Caco-2 (cell line): ENCODE measurements around the gene KIAA2012. TPM values are rescaled to one million over a fixed set of nuclear protein-coding genes. Genes with fewer than 3 reads are reported as not detected.

Experiments
- BruUV-seq: library from RNA; stranded (reverse); fragments of 400-500 nt; replicated peaks from 2 replicates; lab custom pipeline; 2021; lab: Mats Ljungman, UMichigan
- CTCF ChIA-PET: fragments of 300-600 bp; sonication (Branson Sonifier 250); formaldehyde crosslinking; loops from one replicate; lab custom pipeline; 2022; ENCODE audit warnings: antibody characterized with exemption; lab: Charles Lee
- POLR2A ChIA-PET: fragments of 300-600 bp; sonication (Branson Sonifier 250); formaldehyde crosslinking; loops from one replicate; lab custom pipeline; 2022; ENCODE audit warnings: antibody characterized with exemption; lab: Charles Lee
- DNase-seq, 2 experiments: peaks; one replicate each; pipeline versions ENCODE4 v3.0.0 to v3.0.0-alpha.2; 2020 to 2022
- H3K27me3 ChIP-seq: replicated peaks from 2 replicates; pipeline ENCODE4 v1.6.0; 2011; ENCODE audit warnings: low read length; ENCODE audit not compliant: control insufficient read depth, insufficient read depth
- H3K36me3 ChIP-seq: 2 replicates; pipeline ENCODE4 v1.5.1; 2011; ENCODE audit warnings: low read length; ENCODE audit not compliant: control insufficient read depth, insufficient read depth
- H3K4me1 ChIP-seq: fragments of 250-450 bp; sonication (Bioruptor Pico); 2 replicates; pipeline ENCODE4 v1.5.1; 2020; ENCODE audit warnings: mild to moderate bottlenecking
- H3K4me3 ChIP-seq: 2 replicates; pipeline ENCODE4 v1.5.1; 2011; ENCODE audit warnings: low read depth, mild to moderate bottlenecking, control low read depth, low read length
- H3K9me3 ChIP-seq: fragments of 250-450 bp; sonication (Bioruptor Pico); 2 replicates; pipeline ENCODE4 v1.5.1; 2020; ENCODE audit warnings: mild to moderate bottlenecking, moderate library complexity
- H3K27ac Mint-ChIP-seq: one replicate; pipeline ENCODE4 v1.8.0; 2022; ENCODE audit warnings: mixed read lengths; ENCODE audit not compliant: unreplicated experiment
- H3K27me3 Mint-ChIP-seq: one replicate; pipeline ENCODE4 v1.8.0; 2022; ENCODE audit warnings: mixed read lengths; ENCODE audit not compliant: insufficient read depth, unreplicated experiment
- H3K36me3 Mint-ChIP-seq: one replicate; pipeline ENCODE4 v1.8.0; 2022; ENCODE audit warnings: mild to moderate bottlenecking, mixed read lengths; ENCODE audit not compliant: insufficient read depth, unreplicated experiment
- H3K4me1 Mint-ChIP-seq: one replicate; pipeline ENCODE4 v1.8.0; 2022; ENCODE audit warnings: low read depth, mixed read lengths; ENCODE audit not compliant: unreplicated experiment
- H3K4me3 Mint-ChIP-seq: one replicate; pipeline ENCODE4 v1.8.0; 2022; ENCODE audit warnings: mild to moderate bottlenecking, moderate library complexity, mixed read lengths; ENCODE audit not compliant: unreplicated experiment
- H3K9me3 Mint-ChIP-seq: one replicate; pipeline ENCODE4 v1.8.0; 2022; ENCODE audit warnings: mixed read lengths; ENCODE audit not compliant: unreplicated experiment
- CTCF ChIP-seq, 2 experiments: fragments of 200-600 bp in 1 of 2; IDR thresholded peaks; 1 replicate in 1 of 2; 2 replicates in 1 of 2; pipeline versions ENCODE4 v1.5.1 to v1.8.0; 2011 to 2022; ENCODE audit warnings: antibody characterized with exemption in 1 of 2, control low read depth in 1 of 2, inconsistent platforms in 1 of 2, low read depth in 1 of 2, low read length in 1 of 2, mild to moderate bottlenecking in 1 of 2, moderate library complexity in 1 of 2; ENCODE audit not compliant: insufficient read depth in 1 of 2, severe bottlenecking in 1 of 2, unreplicated experiment in 1 of 2
- intact Hi-C: fragments of 100-400 bp; cut with micrococcal nuclease; formaldehyde crosslinking; loops from one replicate; pipeline ENCODE4 v1.10.0; 2022; ENCODE audit not compliant: unreplicated experiment
- total RNA-seq: library from RNA; stranded (reverse); gene quantifications from 2 replicates; pipeline ENCODE4 v1.2.3, GENCODE V29; 2022

The KIAA2012 gene
- total RNA-seq, 1 experiment from 2014 or later, result 0.27 TPM

GRCh38 chr2:202161151-202161835 is 88.2 kb downstream of the KIAA2012 start:
- BruUV-seq, result no TSS peak
- H3K9me3 ChIP-seq, result no peaks in the 10 kb centered on the region
- intact Hi-C loops, result no loop called here
- Mint-ChIP-seq H3K4me1 (peaks cover 36% of the 10 kb centered on the region), H3K4me3 (no peak overlapping the region), H3K27ac (no peak overlapping the region), H3K9me3 (no peaks in the 10 kb centered on the region), H3K36me3 (peaks cover 6% of the 10 kb centered on the region), H3K27me3 (no peaks in the 10 kb centered on the region)
- DNase-seq, result no peak
- CTCF ChIA-PET, result no interaction called here
- TF ChIP-seq CTCF (IDR thresholded peaks at IDR 0.05; ENCODE audit: insufficient read depth in 1 of 2, low read depth in 1 of 2, low read length in 1 of 2, severe bottlenecking in 1 of 2, unreplicated experiment in 1 of 2), result no peak
- H3K4me1 ChIP-seq, result peaks cover 45% of the 10 kb centered on the region
- POLR2A ChIA-PET, result no interaction called here
- H3K27me3 ChIP-seq, result no peaks in the 10 kb centered on the region
- no peak overlapping the region for H3K4me3 ChIP-seq
- H3K36me3 ChIP-seq, result no peaks in the 10 kb centered on the region

GRCh38 chr2:202164411-202164810 is 91.4 kb downstream of the KIAA2012 start:
- BruUV-seq, result no TSS peak

GRCh38 chr2:202165208-202165607 is 92.2 kb downstream of the KIAA2012 start:
- peak; percentile 10 to 16 for TF ChIP-seq CTCF (IDR thresholded peaks at IDR 0.05; ENCODE audit: insufficient read depth in 1 of 2, low read depth in 1 of 2, low read length in 1 of 2, severe bottlenecking in 1 of 2, unreplicated experiment in 1 of 2)
- H3K27me3 ChIP-seq, result no peaks in the 10 kb centered on the region
- H3K4me1 Mint-ChIP-seq, result peaks cover 24% of the 10 kb centered on the region
- CTCF ChIA-PET, result no interaction called here
- intact Hi-C loops, result no loop called here
- H3K27ac Mint-ChIP-seq, result peak overlapping the region; percentile 34
- no TSS peak for BruUV-seq
- H3K4me3 ChIP-seq, result no peak overlapping the region
- POLR2A ChIA-PET, result no interaction called here
- H3K4me3 Mint-ChIP-seq, result no peak overlapping the region
- H3K27me3 Mint-ChIP-seq, result no peaks in the 10 kb centered on the region
- H3K9me3 Mint-ChIP-seq, result no peaks in the 10 kb centered on the region
- peak in 1 of 2 experiments; percentile 22 for DNase-seq
- H3K4me1 ChIP-seq, result peaks cover 24% of the 10 kb centered on the region
- H3K36me3 ChIP-seq, result no peaks in the 10 kb centered on the region
- H3K36me3 Mint-ChIP-seq, result no peaks in the 10 kb centered on the region
- H3K9me3 ChIP-seq, result no peaks in the 10 kb centered on the region

More at GRCh38 chr2:202164411-202164810, 91.4 kb downstream of the KIAA2012 start:
- Histone ChIP-seq H3K4me1 (peaks cover 24% of the 10 kb centered on the region), H3K36me3 (no peaks in the 10 kb centered on the region), H3K27me3 (no peaks in the 10 kb centered on the region), H3K9me3 (no peaks in the 10 kb centered on the region), H3K4me3 (no peak overlapping the region)
- intact Hi-C loops, result loop anchor here (1.0 kb wide), 1 partner anchor 29 kb away; no protein-coding TSS in a partner anchor
- Mint-ChIP-seq H3K9me3 (no peaks in the 10 kb centered on the region), H3K4me1 (peaks cover 24% of the 10 kb centered on the region), H3K27ac (peak overlapping the region; percentile 34), H3K4me3 (no peak overlapping the region), H3K27me3 (no peaks in the 10 kb centered on the region), H3K36me3 (no peaks in the 10 kb centered on the region)
- DNase-seq, result peak; percentile 39 to 51
- no peak for TF ChIP-seq CTCF (IDR thresholded peaks at IDR 0.05; ENCODE audit: insufficient read depth in 1 of 2, low read depth in 1 of 2, low read length in 1 of 2, severe bottlenecking in 1 of 2, unreplicated experiment in 1 of 2)
- POLR2A ChIA-PET, result no interaction called here
- CTCF ChIA-PET, result interaction anchor here (0.6 kb wide), 1 partner anchor 347 kb away, joined by 3 read pairs; no protein-coding TSS in a partner anchor
